A549 (cell line): Measurements from ENCODE around the gene PLBD2.

ENCODE experiments used
- CHD2 ChIP-seq: fragments of 150-350 bp; IDR thresholded peaks from 2 replicates; pipeline ENCODE4 v1.6.1; 2014; ENCODE audit warnings: low read length; ENCODE audit not compliant: partially characterized antibody
- CTCF ChIP-seq: fragments of >200 bp; sonication (Bioruptor Twin); formaldehyde crosslinking; IDR thresholded peaks from 3 replicates; pipeline ENCODE4 v1.5.1; 2016
- EP300 ChIP-seq, 2 experiments: fragments of >200 bp; sonication (Bioruptor Twin); formaldehyde crosslinking; IDR thresholded peaks; 2 replicates in 1 of 2; 3 replicates in 1 of 2; pipeline ENCODE4 v1.6.1; 2016 to 2017
- JUN ChIP-seq, 2 experiments: fragments of >200 bp; sonication (Bioruptor Twin); formaldehyde crosslinking; IDR thresholded peaks; 2 replicates in 1 of 2; 3 replicates in 1 of 2; pipeline ENCODE4 v1.6.1; 2016 to 2017
- MAZ ChIP-seq: fragments of 150-350 bp; IDR thresholded peaks from 2 replicates; pipeline ENCODE4 v1.6.1; 2014; ENCODE audit warnings: antibody characterized with exemption, low read depth, low read length, borderline replicate concordance
- POLR2A ChIP-seq: IDR thresholded peaks from 2 replicates; pipeline ENCODE4 v1.6.1; 2012; ENCODE audit warnings: mild to moderate bottlenecking, low read length
- POLR2AphosphoS2 ChIP-seq: conservative IDR thresholded peaks from 2 replicates; pipeline ENCODE4 v1.6.1; 2012; ENCODE audit warnings: low read length, improper control_type of control experiment, inconsistent platforms
- RARB ChIP-seq: fragments of 250-450 bp; sonication (Bioruptor Pico); IDR thresholded peaks from 2 replicates; pipeline ENCODE4 v1.8.0; 2021; ENCODE audit warnings: mild to moderate bottlenecking, moderate library complexity
- RFX5 ChIP-seq: fragments of 450-650 bp; IDR thresholded peaks from 2 replicates; pipeline ENCODE4 v1.7.1; 2014; ENCODE audit warnings: antibody characterized with exemption, mild to moderate bottlenecking, moderate library complexity
- SREBF2 ChIP-seq: fragments of 450-650 bp; IDR thresholded peaks from 2 replicates; pipeline ENCODE4 v1.6.1; 2014; ENCODE audit warnings: mild to moderate bottlenecking, moderate library complexity
- USF2 ChIP-seq: fragments of 450-650 bp; IDR thresholded peaks from 2 replicates; pipeline ENCODE4 v1.6.1; 2014; ENCODE audit warnings: antibody characterized with exemption
- ZFP36 ChIP-seq: fragments of 450-650 bp; IDR thresholded peaks from 2 replicates; pipeline ENCODE4 v1.6.1; 2014; ENCODE audit warnings: borderline replicate concordance; ENCODE audit not compliant: partially characterized antibody
- ZSCAN20 ChIP-seq: fragments of 250-450 bp; sonication (Bioruptor Pico); IDR thresholded peaks from 2 replicates; pipeline ENCODE4 v1.8.0; 2022; ENCODE audit warnings: mild to moderate bottlenecking, moderate library complexity

GRCh38 chr12:113333418-113333750 is 25.0 kb upstream of the PLBD2 start:
- TF ChIP-seq EP300 (IDR thresholded peaks at IDR 0.05) (no peak), CTCF (no peak), POLR2AphosphoS2 (no peak), SREBF2 (no peak), RARB (CRISPR knock-in tag) (no peak), POLR2A (no peak), ZSCAN20 (no peak), MAZ (no peak), JUN (IDR thresholded peaks at IDR 0.05) (no peak), USF2 (no peak), RFX5 (no peak), CHD2 (no peak), ZFP36 (no peak)
